Middle frontal gyrus (tissue), 1 donor: ENCODE results near the gene RER1.

Experiments
- DNase-seq: peaks from one replicate; pipeline ENCODE4 v3.0.0-alpha.2; 2015; ENCODE audit warnings: low spot score; ENCODE audit errors: extremely low spot score

RER1 gene, protein sequence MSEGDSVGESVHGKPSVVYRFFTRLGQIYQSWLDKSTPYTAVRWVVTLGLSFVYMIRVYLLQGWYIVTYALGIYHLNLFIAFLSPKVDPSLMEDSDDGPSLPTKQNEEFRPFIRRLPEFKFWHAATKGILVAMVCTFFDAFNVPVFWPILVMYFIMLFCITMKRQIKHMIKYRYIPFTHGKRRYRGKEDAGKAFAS

DNA sequence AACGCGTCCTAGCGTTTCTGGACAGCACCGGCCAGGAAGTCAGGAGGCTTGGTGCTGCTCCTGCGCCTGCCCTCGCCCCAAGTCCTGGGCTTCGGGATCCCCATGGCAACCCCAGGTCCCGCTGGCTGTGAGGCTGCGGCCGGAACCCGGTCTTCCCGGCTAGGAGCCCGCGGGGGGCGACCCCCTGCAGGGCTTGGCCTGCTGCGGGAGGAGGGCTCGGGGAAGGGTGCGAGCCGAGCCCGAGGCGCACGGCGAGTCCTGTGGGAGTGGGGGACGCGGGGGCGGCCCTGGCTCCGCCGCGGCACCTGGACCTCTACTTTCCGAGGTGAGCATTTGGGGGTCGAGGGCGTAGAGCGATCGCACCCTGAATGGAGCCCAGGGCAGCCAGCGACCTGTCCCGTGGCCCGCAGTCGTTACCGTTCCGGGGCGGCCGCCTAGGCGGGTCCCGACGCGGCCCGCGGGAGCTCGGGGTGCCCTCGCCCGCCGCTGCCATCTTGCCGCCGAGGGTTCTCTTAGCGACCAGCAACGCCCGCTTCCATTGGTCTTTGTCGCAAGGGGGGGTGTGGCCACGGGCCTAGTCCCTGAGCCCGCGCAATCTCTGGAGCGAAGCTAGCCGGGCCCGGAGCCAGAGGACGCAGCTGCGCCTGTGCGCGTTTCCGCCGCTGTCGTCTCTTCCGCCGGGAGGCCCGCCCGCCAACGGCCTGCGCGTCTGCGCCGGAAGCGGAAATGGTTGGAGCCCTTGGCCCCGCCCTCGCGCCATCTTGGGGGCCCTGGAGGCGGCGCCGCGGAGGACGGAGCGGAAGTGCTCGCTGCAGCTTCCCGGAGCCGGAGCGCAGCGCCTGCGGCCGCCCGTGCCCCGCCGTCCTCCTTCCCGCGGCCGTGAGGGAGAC, at the start of gene RER1, which contains the start of gene MORN1:
RER1 (plus strand) TSS at position 801 of the 890 bp plus-strand sequence. CDS start 3,950 bp downstream, outside the sequence.
MORN1 (minus strand) TSS at position 514 of the 890 bp plus-strand sequence; CDS start at position 493, 21 bp downstream.
- peak; percentile 100 for DNase-seq

GRCh38 chr1:2342384-2343022, 49.1 kb upstream of the RER1 start:
- DNase-seq: no peak

DNA sequence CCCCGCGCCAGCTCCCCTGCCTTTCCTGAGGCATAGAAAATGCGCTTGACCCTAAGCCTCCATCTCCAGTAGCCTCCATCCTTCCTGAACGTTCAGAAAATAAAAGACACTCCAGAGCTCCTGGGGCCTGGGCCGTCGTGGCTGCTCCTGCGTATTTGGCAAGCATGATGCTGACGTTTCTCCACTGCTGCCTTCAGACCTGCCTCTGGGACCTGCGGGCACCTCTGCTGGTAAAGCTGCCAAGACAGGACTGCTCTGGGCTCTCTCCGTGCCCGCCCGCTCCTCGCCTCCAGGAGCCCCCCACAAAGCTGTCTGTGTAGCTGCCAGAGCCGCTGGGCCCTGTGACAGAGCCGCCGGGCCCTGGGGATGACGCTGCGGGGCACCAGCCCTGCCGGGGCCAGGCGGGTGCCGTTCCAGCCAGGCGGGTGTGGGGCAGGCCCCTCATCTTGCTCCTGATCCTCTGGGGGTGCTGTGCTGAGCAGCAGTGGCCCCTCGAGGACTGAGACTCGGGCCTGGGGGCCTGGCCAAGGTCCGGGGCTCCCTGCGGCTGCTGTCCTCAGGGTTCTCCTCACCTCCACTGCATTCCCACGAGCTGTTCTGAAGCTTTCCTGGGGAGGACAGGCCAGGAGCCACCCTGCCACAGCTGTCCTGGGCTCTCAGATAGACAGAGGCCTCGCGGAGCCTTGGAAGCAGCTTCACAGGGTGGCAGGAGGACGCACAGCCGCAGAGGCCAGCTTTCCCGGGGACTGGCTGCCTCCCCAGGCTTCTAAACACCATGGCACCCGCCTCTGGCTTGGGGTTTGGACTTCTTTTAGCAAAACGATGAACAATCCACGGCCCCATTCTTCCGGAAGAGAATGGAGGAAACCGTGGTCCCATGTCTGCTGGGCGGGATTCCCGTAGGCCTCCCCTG, 48.4 kb upstream of the RER1 start:
- DNase-seq: no peak

DNA sequence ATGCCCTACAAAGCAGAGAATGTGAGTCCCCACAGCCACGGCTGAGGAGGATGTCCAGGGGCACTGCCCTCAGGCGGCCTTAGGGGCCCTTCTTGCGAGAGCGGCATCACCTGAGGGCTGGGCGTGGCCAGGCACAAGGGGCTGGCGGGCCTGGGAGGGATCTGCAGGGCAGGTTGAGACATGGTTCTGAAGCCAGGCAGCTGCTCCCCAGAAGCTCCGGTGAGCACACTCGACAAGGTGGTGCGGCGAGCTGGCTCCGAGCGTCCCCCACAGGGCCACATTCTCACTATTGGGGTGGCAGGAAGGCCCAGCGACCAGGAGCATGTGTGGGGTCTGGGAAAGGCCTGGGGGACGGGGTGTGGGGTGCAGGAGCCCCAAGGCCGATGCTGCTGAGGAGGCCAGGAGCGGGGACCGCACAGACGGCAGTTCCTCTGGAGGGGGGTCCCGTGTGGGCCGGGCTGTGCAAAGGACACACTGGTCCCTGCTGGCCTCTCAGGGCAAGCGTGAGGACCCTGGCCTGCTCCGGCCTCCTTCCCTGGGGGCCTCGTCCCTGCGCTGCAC, 47.4 kb upstream of the RER1 start:
- DNase-seq: no peak

DNA sequence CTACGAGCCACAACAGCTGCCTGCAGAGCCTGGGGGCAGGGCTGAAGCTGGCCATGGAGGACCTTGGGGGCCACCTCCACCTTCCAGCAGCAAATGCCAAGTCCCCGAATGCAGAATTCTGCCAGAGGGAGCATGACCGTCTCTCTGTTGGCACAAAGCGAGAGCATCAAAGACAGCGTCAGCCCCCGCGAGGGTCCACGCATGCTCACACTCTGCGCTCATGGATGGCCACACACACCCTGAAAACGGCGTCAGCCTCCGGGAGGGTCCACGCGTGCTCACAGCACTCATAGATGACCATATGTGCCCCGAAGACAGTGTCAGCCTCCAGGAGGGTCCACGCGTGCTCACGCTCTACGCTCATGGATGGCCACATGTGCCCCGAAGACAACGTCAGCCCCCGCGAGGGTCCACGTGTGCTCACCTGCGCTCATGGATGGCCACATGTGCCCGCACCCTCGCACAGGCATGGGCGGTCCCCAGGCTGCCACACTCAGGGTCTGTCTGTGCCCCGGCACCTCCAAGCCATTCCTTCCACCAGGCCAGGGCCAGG, 46.8 kb upstream of the RER1 start:
- no peak for DNase-seq

GRCh38 chr1:2345297-2346075, 46.2 kb upstream of the RER1 start:
- no peak for DNase-seq

DNA sequence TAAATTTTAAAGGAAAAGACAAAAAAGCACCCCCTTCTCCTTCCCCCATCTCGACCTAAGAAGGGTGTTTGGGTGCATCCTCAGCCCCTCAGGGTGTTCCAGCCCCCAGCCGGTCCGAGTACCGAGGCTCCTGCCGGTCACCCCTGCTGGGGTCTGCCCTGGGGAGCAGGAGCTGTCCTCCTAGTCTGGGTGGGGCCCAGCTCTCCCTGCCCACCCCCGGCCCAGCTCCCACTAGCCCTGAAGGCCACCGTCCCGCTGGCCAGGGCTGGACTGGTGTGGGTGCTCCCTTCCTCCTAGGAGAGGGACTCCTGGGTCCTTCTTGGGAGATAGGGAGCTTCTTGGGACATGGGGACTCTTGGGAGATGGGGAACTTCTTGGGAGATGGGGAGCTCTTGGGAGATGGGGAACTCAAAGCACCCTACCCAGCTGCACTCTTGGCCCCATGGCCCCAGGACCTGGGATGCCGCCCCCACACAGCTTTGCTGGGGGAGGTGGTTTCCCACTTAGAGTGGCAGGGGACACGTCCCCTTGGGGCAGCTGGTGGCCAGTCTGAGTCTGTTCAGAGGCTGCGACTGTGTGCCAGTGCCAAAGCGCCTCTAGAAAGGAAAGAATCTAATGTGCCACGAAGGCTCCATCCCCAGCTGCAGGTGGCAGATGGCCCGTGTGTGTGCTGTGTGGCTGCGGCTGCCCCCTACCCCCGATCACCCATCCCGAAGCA, 44.8 kb upstream of the RER1 start:
- DNase-seq: no peak

- DNase-seq: no peak
These were observed 44.2 kb upstream of the RER1 start for GRCh38 chr1:2347409-2347785.

DNA sequence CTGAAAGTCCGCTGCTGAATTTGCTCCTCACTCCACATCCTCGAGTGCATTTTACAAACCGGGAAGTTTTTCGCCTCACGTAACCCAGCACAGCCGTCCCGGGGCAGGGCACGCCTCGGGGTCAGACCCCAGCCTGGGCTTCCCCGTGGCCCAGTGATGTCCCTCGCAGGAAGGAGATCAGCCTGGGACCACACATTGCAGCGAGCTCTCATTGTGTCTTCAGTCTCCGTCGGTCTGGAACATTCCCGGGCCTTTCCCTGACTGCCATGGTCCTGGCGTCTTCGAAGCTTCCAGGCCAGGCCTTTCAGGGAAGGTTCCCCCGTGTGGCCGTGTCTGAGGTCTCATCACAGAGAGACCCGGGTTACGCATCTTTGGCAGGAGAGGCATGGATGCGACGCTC, 43.7 kb upstream of the RER1 start:
- DNase-seq: no peak

DNA sequence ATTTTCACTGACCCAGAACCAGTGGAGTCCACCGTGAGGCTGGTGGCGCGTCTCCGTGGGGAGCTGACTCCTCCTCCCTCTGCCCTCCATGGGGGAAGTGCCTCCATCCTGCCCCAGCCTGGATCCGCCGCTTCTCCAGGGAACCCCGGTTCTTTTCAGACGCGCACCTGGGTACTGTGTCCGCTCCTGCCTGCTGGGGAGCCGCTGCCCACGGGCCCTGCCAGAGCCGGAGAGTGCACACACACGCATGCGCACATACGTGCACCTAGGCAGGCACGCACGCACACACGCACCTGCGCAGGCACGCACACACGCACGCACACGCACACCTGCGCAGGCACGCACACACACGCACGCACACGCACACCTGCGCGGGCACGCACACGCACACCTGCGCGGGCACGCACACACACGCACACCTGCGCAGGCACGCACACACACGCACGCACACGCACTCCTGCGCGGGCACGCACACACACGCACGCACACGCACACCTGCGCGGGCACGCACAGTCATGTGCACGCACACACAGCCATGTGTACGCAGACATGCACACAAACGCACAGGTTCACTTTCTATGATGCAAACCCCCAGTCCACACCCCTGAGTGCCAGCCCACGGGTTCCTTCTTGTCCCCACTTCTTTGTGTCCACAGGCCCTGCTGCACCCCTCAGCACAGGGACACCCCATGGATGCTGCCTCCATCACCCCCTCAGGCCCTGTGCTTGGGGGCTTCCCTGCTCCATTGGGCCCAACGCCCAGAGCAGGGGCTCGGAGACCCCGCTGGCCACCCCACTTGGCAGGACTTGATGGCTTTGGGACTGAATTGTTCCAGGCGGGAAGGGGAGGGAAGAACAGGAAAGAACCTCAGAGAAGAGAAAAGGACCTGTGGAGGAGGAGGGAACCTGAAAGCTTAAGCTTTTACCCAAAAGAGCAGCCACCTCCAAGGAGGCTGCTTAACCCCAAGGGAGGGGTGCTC, 43.0 kb upstream of the RER1 start:
- no peak for DNase-seq

GRCh38 chr1:2349806-2350205, 41.8 kb upstream of the RER1 start:
- no peak for DNase-seq

DNA sequence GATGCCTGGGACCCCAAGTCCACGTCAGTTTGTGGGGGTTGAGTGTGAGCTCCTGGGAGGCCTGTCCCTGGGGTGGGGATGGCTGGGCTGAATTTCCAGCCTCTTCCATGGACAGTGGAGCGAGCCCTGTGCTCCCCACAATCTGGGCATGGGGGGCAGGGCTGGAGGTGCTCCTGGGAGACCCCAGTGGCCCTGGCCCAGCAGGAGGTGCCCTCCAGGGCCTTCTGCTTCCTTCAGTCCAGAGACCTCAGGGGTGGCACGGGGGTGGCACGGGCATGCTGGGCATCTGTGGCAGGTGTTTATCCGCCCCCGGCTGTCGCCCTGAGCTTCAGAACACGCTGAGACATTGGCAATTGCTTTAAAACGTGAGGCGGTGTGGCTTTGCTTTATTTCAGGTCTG, 41.1 kb upstream of the RER1 start:
- DNase-seq: no peak

GRCh38 chr1:2350911-2351655, 40.6 kb upstream of the RER1 start:
- no peak for DNase-seq

GRCh38 chr1:2351723-2352122, 39.9 kb upstream of the RER1 start:
- no peak for DNase-seq

GRCh38 chr1:2352341-2352896, 39.2 kb upstream of the RER1 start:
- DNase-seq: no peak

DNA sequence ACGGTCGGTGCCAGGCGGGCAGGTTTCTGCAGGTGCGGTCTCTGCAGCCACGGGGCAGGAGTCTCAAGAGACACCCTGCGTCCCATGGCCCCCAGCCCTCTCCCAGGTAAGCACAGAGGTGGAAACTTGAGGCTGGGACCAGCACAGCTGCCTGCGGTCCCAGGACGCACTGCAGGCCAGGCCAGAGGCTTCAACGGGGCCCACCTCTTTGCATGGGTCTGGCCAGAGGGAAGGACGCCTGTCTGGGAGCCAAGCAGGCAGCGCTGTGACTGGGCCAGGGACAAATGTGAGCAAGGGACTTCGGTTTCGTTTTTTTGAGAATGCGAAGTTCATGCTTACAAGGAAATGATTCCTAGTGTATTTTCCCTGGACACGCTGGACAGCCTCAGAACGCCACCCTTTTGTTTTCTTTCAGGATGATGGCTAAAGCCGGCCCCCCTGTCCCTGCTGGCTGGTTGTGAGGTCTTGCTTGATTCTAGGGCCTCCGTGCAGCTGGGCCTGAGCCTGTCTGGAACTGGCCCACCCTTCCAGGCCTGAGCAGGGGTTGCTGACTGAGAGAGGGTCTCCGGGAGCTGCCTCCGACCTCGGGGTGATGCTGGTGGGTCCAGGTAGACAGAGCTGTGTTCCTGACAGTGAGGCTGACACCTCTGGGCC, 38.6 kb upstream of the RER1 start:
- DNase-seq: no peak
